ENCODE measurements around the gene DCAF8.

The DCAF8 gene

GRCh38 chr1:160193091-160193819 lies 69.1 kb downstream of the DCAF8 start:
- Histone ChIP-seq H3K27ac (peak overlapping the region; percentile 83), H3K36me3 (no peaks in the 10 kb centered on the region)
- DNase-seq = peak; percentile 98

DNA sequence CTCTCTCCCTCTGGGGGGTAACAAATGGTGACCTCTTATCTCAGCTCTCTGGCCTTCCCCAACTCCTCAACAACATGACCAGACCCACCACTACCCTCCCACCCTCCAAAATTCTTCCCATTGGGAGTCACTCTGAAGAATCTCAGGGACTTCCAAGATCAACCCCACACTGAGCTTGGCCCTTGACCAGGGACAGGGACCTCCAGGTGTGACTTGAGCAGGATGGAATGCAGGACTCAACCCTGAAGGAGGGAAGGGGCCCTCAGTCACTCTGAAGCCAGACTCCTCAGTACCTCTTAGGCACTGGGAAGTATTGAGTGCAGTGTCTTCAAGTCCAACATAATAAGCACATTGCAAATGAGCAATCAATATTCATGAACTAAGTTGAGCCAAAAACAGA lies 70.1 kb downstream of the DCAF8 start:
- no peak for DNase-seq
- TF ChIP-seq, protein P1, sequence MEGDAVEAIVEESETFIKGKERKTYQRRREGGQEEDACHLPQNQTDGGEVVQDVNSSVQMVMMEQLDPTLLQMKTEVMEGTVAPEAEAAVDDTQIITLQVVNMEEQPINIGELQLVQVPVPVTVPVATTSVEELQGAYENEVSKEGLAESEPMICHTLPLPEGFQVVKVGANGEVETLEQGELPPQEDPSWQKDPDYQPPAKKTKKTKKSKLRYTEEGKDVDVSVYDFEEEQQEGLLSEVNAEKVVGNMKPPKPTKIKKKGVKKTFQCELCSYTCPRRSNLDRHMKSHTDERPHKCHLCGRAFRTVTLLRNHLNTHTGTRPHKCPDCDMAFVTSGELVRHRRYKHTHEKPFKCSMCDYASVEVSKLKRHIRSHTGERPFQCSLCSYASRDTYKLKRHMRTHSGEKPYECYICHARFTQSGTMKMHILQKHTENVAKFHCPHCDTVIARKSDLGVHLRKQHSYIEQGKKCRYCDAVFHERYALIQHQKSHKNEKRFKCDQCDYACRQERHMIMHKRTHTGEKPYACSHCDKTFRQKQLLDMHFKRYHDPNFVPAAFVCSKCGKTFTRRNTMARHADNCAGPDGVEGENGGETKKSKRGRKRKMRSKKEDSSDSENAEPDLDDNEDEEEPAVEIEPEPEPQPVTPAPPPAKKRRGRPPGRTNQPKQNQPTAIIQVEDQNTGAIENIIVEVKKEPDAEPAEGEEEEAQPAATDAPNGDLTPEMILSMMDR (IDR thresholded peaks at IDR 0.05; ENCODE audit: low read depth, low read length) = no peak
- Histone ChIP-seq H3K9me3 (ENCODE audit: severe bottlenecking) (no peaks in the 10 kb centered on the region), H3K4me3 (ENCODE audit: low read depth, low read length) (no peak overlapping the region), H3K27ac (no peak overlapping the region), H3K36me3 (no peaks in the 10 kb centered on the region), H3K27me3 (ENCODE audit: insufficient read depth, low read depth, severe bottlenecking) (no peaks in the 10 kb centered on the region)

More at GRCh38 chr1:160193091-160193819, 69.1 kb downstream of the DCAF8 start:
- no peaks in the 10 kb centered on the region for H3K27me3 ChIP-seq (ENCODE audit: insufficient read depth, low read depth, severe bottlenecking)
- TF ChIP-seq, protein P1 (IDR thresholded peaks at IDR 0.05; ENCODE audit: low read depth, low read length) = peak; percentile 97
- peak overlapping the region; percentile 23 for H3K4me3 ChIP-seq (ENCODE audit: low read depth, low read length)
- H3K9me3 ChIP-seq (ENCODE audit: severe bottlenecking) = no peaks in the 10 kb centered on the region

DNA sequence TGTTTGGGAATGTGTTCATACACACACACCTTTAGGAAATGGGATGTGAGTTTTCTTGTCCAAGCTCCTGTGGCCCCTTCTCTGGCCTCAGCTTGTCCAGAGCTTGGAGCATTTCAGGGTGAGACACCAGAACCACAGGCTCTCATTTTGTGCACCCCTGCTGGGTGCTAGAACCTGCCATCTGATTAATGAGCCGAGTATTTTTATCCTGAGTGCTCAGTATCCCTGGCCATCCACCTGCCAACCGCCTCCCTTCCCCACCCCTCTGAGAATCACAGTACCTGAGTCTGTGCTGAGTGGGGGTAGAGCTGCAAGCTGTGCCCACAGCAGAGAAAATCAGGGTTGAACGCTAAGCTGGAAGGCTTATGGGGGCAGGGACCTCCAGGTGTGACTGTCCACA lies 70.6 kb downstream of the DCAF8 start:
- H3K4me3 ChIP-seq (ENCODE audit: low read depth, low read length) = no peak overlapping the region
- TF ChIP-seq, protein P1 (IDR thresholded peaks at IDR 0.05; ENCODE audit: low read depth, low read length) = no peak
- no peak overlapping the region for H3K27ac ChIP-seq
- no peak for DNase-seq
- no peaks in the 10 kb centered on the region for H3K9me3 ChIP-seq (ENCODE audit: severe bottlenecking)
- H3K36me3 ChIP-seq = no peaks in the 10 kb centered on the region
- H3K27me3 ChIP-seq (ENCODE audit: insufficient read depth, low read depth, severe bottlenecking) = no peaks in the 10 kb centered on the region

- Histone ChIP-seq H3K27ac (no peak within 1 kb of the TSS), H3K27me3 (ENCODE audit: insufficient read depth, low read depth, severe bottlenecking) (no peaks in the 10 kb centered on the region), H3K4me3 (ENCODE audit: low read depth, low read length) (no peak within 1 kb of the TSS), H3K9me3 (ENCODE audit: severe bottlenecking) (no peaks in the 10 kb centered on the region), H3K36me3 (no peaks in the 10 kb centered on the region)
- no peak for DNase-seq
- TF ChIP-seq, protein P1 (IDR thresholded peaks at IDR 0.05; ENCODE audit: low read depth, low read length) = no peak
Measured at GRCh38 chr1:160189649-160190625, 72.4 kb downstream of the DCAF8 start, which contains the start of gene CASQ1. Gene CASQ1 (plus strand): TSS chr1:160190575. CDS start chr1:160190752, 177 bp downstream.

- no peaks in the 10 kb centered on the region for H3K36me3 ChIP-seq
- no peaks in the 10 kb centered on the region for H3K27me3 ChIP-seq (ENCODE audit: insufficient read depth, low read depth, severe bottlenecking)
- H3K4me3 ChIP-seq (ENCODE audit: low read depth, low read length) = no peak overlapping the region
- TF ChIP-seq, protein P1 (IDR thresholded peaks at IDR 0.05; ENCODE audit: low read depth, low read length) = no peak
- no peak for DNase-seq
- no peak overlapping the region for H3K27ac ChIP-seq
- H3K9me3 ChIP-seq (ENCODE audit: severe bottlenecking) = no peaks in the 10 kb centered on the region
Measured at GRCh38 chr1:160188341-160188740, 74.0 kb downstream of the DCAF8 start.

All from WERI-Rb-1 (cell line).